Measurements from ENCODE around the gene MYO1E.

- TF ChIP-seq CTCF (IDR thresholded peaks at IDR 0.05), result no peak
- TF ChIP-seq POLR2A (IDR thresholded peaks at IDR 0.05), result no peak
Measured at GRCh38 chr15:59147666-59148065, 225.0 kb downstream of the MYO1E start.

Measured in uterus (tissue), 2 donors.